LoVo (cell line): ENCODE measurements around the gene WDPCP.
"Not testable (repeated sequence)": the region's sequence is repeated elsewhere in the genome, so short reads cannot be mapped to it uniquely, and the experiment has no call there.

Experiments
- DNase-seq: peaks from one replicate; pipeline ENCODE4 v3.0.0-alpha.2; 2016; ENCODE audit warnings: low spot score

Gene WDPCP

DNA sequence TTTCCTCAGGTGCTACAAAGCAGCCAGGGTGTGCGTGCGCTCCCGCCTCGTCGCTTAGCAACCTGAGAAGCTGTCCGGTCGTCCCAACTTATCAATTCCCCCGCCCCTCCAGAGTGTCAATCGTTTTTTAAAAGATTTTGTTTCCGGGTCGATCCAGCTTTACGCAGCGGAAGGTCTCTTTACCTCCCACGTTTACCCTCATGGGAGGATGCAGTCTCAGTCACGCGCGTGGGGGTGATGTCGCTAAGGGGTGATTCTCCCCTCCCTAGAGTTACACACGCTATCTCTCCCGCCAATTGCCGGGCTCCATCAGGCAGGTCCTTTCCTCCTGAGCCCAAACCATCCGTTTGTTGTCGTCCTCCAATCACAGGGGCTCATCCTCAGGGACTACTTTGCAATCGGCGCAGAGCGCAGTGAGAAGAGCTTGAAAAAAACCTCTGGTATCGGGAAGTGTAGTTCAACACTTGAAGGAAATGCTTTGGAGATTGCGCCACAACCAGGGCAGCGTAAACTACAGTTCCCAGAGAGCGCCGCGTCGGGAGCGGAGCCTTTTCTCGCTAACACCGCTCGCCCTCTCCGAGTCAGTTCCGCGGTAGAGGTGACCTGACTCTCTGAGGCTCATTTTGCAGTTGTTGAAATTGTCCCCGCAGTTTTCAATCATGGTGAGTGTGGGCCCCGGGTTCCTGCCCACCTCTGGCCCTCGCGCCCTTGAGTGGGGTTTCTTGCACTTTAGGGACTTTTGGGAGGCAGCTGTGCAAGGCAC is at the start of gene WDPCP, which contains the start of gene MDH1:
WDPCP (minus strand) TSS at position 93 of the 763 bp plus-strand sequence. CDS start 206 bp downstream, outside the sequence.
MDH1 (plus strand) TSS at position 579 of the 763 bp plus-strand sequence; CDS start at position 660, 81 bp downstream.
- peak; percentile 98 for DNase-seq

- DNase-seq: no peak
These were observed 44.1 kb upstream of the WDPCP start for GRCh38 chr2:63632382-63632781.

DNA sequence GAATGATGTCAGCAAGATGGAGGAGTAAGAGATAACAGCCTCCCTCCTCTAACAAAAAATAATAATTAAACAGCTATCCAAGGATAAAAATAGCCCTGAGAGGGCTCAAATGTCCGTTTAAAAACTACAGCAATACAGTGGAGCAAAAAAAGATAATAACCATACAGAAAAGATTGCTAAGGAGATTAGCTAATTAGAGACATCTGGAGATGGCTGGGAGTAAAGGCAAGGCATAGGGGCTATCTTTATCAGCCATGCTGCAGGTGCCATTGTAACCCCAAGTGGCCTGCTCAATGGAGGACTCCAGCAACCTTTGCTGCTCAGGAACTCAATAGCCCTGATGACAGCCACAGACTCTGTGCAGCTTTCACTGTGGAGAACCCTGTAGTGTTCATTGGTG is 43.2 kb upstream of the WDPCP start:
- DNase-seq: no peak

DNA sequence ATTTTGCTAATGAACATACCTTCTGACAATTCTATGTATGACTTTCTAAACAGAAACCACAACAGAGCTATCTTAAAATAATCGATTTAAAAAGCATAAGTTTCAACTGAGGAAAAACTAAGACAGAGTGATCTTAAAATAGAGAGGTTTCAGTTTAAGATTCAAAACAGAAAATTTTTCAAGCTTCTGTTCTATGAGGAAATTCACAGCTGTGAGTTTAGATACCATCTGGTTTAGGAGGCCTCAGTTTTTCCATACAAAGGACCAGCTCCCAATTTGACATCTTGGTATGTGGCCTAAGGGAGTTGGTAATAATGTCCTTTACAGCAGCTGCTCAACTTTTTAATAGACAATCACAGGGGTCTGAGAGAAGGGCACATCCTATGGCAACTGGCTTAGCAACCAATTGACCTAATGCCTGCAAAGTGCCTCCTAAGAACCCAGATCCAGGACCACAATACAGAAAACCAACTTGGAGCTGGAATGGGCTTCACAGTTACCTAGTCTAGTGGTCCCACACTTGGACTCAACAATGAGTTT is 40.2 kb upstream of the WDPCP start:
- DNase-seq: no peak

DNA sequence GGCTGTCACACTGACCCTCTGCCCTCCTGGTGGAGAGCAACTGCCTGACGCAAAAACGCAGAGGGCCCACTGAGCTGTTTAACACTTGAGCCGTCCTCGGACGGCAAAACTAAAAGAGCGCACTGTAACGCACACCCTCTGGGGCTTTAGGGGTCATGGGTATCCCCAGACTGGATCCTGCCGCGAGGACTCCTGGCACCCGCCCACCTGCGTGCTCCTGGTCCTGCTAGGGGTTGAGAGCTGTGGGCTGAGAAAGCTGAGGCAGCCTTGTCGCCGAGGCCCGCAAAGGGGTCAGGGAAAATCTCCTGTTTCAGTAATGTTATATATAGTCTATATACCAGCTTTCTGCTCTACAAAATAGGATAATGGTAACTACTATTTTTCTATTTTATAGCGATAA is 39.6 kb upstream of the WDPCP start:
- DNase-seq: no peak

- not testable (repeated sequence) for DNase-seq
These were observed 35.5 kb upstream of the WDPCP start for GRCh38 chr2:63623763-63624162.

- DNase-seq: no peak
These were observed 34.5 kb upstream of the WDPCP start for GRCh38 chr2:63622751-63623150.

DNA sequence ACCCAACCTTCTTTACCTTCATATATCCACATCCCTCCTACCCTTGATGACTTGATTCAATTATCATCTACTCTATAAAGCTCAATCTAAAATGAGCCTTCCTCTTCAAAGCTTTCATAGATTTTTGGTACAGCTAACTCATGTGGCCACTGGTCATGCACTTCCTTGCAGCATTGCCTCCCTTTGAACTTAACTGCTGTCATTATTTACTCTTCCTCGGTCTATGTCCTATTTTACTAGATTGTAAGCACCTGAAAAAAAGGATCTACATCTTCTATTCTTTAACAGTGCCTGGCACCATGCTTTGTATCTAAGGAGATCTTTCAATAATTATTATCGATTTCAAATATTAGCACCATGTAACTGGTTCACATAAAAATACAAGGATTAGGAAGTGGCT is 31.1 kb upstream of the WDPCP start:
- DNase-seq: no peak

DNA sequence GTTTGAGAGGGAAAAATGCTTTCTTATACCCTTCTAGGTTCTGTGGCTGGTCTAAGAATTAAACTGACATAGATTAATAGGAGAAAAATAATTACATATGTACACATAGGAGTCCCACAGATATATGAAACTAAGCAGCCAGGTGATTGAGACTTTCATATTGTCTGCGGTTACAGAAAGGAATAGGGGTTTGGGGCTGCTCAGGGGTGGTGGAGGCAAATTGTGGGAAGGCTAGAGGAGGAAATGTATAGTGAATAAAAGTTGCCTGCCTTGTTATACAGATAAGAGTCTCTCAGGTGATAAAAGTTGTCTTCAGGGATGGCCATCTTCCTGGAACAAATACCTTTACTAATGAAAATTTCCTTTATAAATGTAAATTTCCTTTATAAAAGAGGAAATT is 29.1 kb upstream of the WDPCP start:
- no peak for DNase-seq

DNA sequence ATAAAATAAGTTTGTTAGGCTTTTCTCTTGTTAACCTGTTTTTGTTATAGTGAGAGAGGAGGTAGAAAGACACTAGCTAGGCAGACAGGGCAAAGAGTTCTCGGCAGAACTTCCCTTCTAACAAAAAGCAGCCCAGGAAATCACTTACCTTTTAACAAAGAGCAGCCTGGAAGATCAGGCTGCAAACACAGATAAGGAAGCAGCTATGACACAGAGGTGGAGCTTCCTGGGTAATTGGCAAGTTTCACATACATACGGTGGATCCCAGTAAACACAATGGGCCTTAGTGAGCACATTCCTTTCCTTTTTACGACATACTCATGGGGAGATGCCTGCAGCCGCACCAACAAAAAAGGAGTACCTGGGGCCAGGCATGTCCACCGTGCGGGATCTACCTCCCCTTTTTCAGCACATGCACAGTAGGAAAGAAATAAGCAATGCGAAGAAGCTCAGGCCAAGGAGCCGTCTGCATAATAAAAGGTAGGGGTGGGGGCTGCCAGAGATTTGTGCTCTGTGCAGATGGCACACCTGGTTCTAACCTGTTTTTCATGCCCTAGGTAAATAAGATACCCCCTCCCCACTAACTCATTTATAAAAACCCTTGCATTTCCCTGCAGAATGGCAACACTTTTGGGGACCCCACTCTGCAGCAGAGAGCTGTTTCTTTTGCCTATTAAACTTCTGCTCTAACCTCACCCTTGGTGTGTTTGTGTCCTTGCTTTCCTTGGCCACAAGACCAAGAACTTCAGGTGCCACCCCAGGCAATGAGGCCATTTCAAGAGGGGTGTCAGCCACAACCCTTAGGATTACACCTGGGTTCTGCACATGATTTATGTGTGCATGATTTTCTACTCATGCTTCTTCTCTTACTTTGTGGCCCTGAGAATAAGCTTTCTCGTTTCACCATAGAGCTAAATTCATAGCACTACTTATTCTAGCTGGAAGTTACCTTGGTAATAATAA is 27.0 kb upstream of the WDPCP start:
- DNase-seq: peak; percentile 53

DNA sequence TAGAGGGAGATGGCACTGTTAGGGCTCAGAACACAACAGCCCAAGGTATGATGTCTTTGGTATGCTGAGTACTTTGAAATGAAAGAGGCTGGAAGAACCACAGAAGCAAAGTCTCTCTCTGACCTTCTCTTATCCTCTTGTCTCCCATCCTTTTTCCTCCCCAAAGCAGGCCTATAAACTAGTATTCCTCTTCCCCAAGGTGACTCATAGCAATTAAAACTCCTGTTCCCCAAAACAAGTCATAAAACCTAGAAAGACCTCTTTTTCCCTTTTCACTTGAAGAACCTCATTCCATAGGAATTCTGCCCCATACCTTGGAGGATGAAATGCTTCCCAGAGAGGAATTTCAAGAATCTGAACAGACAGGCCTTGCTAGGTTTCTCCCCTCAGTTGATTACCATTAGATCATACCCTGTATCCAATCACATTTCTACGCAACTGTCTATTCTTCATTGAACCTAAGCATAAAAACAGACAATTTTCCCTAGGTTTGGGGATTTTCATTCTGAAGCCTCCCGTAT is 26.2 kb upstream of the WDPCP start:
- peak; percentile 65 for DNase-seq

GRCh38 chr2:63613391-63613901 is 25.2 kb upstream of the WDPCP start:
- no peak for DNase-seq

- no peak for DNase-seq
These were observed 22.2 kb upstream of the WDPCP start for GRCh38 chr2:63610525-63610924.

- DNase-seq: not testable (repeated sequence)
These were observed 20.6 kb upstream of the WDPCP start for GRCh38 chr2:63608865-63609264.

DNA sequence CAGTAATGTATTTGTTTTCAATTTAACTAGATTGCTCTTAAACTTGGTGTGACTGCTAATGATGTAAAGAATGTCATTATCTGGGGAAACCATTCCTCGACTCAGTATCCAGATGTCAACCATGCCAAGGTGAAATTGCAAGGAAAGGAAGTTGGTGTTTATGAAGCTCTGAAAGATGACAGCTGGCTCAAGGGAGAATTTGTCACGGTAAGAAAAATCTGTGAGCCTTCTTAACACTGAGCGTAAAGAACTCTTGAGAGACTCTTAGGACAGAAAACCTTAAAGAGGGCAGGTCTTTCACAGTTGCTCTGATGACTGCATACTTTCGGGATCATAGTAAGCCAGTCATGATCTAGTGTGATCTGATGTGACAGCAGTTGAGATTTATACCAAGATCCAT is 16.4 kb upstream of the WDPCP start:
- no peak for DNase-seq

- no peak for DNase-seq
These were observed 12.7 kb upstream of the WDPCP start for GRCh38 chr2:63600881-63601460.

DNA sequence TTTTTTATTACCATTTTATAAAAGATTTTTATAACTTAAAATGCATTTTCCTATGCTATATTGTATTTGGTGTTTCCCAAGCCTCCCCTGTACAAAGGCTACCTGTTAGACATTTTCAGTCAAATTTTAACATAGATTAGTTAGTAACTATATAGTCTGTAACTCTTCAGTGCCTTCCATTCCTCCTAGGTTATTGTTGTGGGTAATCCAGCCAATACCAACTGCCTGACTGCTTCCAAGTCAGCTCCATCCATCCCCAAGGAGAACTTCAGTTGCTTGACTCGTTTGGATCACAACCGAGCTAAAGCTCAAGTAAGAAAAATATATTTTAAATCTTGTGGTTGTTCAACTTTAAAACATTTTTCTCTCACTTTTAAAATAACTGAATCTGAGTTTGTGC is 10.7 kb upstream of the WDPCP start:
- DNase-seq: no peak

GRCh38 chr2:63596401-63596883 is 8.2 kb upstream of the WDPCP start:
- no peak for DNase-seq

DNA sequence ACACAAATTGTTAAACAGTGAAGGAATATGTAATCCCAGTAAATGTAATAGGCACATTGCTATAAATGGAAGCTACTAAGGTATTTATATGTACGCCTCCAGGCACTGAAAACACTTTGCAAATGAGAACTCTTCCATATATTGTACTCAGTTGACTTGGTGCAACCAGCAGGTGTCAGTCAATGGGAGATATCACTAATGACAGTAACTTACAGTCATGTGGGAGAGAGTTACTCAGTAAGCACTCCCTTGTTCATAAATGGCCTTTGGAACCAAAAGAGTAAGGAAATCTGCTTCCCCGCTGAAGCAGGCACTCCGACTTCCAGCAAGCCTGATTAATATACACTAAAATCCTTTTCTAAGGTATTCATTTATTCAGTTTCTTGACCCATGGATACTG is 6.4 kb upstream of the WDPCP start:
- DNase-seq: no peak

DNA sequence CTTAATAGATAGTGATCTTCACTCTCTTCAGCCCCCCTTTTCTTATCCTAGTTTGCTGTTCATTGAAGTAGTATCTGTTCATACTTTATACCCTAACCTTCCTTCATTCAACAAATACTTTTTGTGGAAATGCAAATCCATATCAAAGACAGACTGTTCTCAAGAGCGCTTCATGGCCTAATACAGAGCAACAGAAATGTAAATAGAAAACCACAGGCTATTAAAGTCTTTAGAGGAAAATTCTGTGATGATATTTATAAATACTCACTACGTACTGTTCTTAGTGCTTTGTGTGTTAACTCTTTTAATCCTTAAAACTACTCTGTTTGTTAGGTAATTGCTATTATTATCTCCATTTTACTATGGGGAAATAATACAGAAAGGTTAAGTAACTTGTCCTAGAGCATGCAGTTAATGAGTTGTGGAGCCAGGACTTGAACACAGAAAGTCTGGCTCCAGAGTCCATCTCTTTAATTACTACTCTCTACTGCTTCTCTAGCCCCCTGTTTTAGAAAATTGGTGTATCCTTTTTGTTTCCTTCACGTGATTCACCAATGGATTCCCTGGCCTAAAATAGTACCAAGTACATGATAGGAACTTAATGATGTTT is 3.4 kb upstream of the WDPCP start:
- no peak for DNase-seq
